Chondrocyte (in vitro differentiated cells): ENCODE measurements around the gene MGAT4B. TPM values are rescaled to one million over a fixed set of nuclear protein-coding genes. Genes with fewer than 3 reads are reported as not detected.
A peak's percentile ranks its signal among the peaks of the same experiment; 100 is the strongest.

Source experiments
- DNase-seq: peaks from one replicate; pipeline ENCODE4 v3.0.0; 2021; ENCODE audit warnings: mixed read lengths, low spot score
- H3K27ac Mint-ChIP-seq: one replicate; pipeline ENCODE4 v1.8.0; 2021; ENCODE audit warnings: mild to moderate bottlenecking, moderate library complexity, mixed read lengths; ENCODE audit not compliant: unreplicated experiment
- H3K27me3 Mint-ChIP-seq: 2 replicates; pipeline ENCODE4 v1.8.0; 2021; ENCODE audit warnings: low read depth, mixed read lengths
- H3K36me3 Mint-ChIP-seq: 2 replicates; pipeline ENCODE4 v1.8.0; 2021; ENCODE audit warnings: low read depth, mixed read lengths
- H3K4me1 Mint-ChIP-seq: 2 replicates; pipeline ENCODE4 v1.8.0; 2021; ENCODE audit warnings: low read depth, mild to moderate bottlenecking, mixed read lengths
- H3K4me3 Mint-ChIP-seq: one replicate; pipeline ENCODE4 v1.8.0; 2021; ENCODE audit warnings: mild to moderate bottlenecking, moderate library complexity, mixed read lengths; ENCODE audit not compliant: unreplicated experiment
- H3K9me3 Mint-ChIP-seq: 2 replicates; pipeline ENCODE4 v1.8.0; 2021; ENCODE audit warnings: low read depth, mixed read lengths
- total RNA-seq: library from RNA; stranded (reverse); gene quantifications from 3 replicates; pipeline ENCODE4 v1.2.1, GENCODE V29; 2021
- TF ChIP-seq, protein P1 (sequence below): fragments of 200-600 bp; sonication (generic); IDR thresholded peaks from 2 replicates; pipeline ENCODE4 v1.5.0; 2021; ENCODE audit warnings: antibody characterized with exemption, mild to moderate bottlenecking, moderate library complexity

The MGAT4B gene
- total RNA-seq, 1 donor from 2014 or later: 142 TPM

DNA sequence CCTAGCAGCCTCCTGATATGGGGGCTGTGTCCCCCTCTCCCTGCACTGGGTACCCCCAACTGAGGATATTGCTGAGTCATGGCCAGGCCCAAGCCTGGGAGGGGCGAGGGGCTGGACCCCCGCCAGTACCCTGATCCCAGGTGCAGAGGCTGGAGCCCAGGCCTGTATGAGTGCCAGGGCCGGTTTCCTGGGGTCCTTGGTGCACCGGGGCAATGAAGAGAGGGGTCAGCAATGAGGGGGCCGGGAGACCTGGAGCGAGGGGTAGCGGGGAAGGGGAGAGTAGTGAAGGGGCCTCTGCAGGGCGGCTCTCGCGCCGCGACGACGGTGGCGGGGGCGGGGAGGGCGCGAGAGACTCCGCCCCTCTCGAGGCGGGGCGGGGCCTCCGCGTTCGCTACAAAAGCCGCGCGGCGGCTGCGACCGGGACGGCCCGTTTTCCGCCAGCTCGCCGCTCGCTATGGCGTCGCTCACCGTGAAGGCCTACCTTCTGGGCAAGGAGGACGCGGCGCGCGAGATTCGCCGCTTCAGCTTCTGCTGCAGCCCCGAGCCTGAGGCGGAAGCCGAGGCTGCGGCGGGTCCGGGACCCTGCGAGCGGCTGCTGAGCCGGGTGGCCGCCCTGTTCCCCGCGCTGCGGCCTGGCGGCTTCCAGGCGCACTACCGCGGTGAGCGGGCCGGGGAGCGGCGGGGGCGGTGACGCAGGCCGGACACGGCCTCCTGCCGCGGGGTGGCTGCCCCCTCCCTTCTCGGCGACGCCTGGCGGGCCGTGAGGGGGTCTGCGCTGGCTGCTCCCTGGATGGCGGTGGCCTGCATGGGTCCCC, 14.0 kb upstream of the MGAT4B start, which contains the start of gene SQSTM1:
Gene SQSTM1, plus strand, starts transcription at position 423 of the 815 bp plus-strand sequence. Its CDS starts 32 bp downstream, at position 455.
- Mint-ChIP-seq H3K27me3 (no peaks in the 10 kb centered on the region), H3K9me3 (no peaks in the 10 kb centered on the region), H3K4me3 (peak within 1 kb of the TSS; percentile 91), H3K36me3 (peaks cover 16% of the 10 kb centered on the region), H3K4me1 (peaks cover 62% of the 10 kb centered on the region), H3K27ac (peak within 1 kb of the TSS; percentile 98)
- DNase-seq: no peak
- TF ChIP-seq, protein P1, sequence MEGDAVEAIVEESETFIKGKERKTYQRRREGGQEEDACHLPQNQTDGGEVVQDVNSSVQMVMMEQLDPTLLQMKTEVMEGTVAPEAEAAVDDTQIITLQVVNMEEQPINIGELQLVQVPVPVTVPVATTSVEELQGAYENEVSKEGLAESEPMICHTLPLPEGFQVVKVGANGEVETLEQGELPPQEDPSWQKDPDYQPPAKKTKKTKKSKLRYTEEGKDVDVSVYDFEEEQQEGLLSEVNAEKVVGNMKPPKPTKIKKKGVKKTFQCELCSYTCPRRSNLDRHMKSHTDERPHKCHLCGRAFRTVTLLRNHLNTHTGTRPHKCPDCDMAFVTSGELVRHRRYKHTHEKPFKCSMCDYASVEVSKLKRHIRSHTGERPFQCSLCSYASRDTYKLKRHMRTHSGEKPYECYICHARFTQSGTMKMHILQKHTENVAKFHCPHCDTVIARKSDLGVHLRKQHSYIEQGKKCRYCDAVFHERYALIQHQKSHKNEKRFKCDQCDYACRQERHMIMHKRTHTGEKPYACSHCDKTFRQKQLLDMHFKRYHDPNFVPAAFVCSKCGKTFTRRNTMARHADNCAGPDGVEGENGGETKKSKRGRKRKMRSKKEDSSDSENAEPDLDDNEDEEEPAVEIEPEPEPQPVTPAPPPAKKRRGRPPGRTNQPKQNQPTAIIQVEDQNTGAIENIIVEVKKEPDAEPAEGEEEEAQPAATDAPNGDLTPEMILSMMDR: peak; percentile 61

DNA sequence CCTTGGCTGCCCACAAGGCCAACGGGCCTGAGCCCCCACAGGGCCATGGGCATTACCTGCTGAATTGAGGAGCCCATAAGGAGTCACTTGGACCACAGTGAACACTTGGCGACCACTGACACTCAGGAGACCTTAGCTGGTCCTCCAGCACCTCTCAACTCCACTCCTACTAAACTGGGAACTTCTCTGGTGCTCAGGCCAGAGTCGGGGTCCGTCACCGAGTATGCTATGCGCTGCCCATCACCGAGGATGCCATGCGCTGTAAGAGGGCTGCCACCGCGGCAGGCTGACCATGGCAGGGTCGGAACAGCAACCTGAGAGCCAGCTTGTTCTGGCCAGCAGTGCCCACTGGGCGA, 13.4 kb upstream of the MGAT4B start:
- Mint-ChIP-seq H3K4me1 (peaks cover 58% of the 10 kb centered on the region), H3K9me3 (no peaks in the 10 kb centered on the region), H3K27me3 (no peaks in the 10 kb centered on the region), H3K4me3 (peak overlapping the region; percentile 74), H3K27ac (peak overlapping the region; percentile 98), H3K36me3 (peaks cover 16% of the 10 kb centered on the region)
- DNase-seq: no peak
- TF ChIP-seq, protein P1: no peak

DNA sequence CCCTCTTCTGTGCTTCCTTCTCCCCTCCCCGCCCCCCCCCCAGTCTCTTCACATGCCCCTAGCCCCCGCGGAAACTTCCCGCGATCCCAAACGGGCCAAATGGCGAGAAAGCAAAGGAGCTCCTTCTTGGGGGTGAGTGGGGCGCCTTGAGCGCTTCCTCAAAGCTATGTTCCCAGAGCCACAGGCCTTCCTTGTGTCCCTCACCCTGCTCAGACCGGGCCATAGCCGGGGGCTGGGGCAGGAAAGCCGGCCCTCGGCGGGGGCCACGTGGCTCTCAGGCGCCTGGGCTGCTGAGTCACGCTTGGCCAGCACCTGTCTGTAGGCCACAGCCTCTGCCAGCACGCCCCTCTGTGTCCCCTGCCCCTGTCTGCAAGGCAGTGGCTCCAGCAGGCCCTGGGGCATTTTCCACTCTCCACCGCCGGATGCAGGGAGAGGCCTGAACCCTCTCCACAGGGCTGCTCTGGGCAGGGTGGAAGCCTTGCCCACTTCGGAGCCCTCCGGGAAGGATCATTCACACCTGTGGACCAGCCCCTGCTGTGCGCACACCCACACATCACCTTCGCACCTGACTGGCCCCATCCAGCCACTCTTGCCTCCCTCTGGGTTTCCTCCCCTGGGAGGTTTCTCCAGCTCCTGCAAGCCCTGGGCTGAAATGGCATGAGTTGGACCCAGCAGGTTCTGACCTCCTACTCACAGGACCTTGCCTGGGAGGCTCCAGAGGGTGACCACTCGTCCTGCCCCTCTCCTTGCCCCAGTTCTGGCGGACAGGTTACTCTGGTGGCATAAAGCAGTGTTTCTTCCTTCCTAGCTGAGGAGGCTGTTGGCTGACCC, 12.8 kb upstream of the MGAT4B start:
- H3K4me3 Mint-ChIP-seq: peak overlapping the region; percentile 74
- DNase-seq: peak; percentile 95
- peak overlapping the region; percentile 98 for H3K27ac Mint-ChIP-seq
- H3K27me3 Mint-ChIP-seq: no peaks in the 10 kb centered on the region
- TF ChIP-seq, protein P1: no peak
- peaks cover 52% of the 10 kb centered on the region for H3K4me1 Mint-ChIP-seq
- H3K9me3 Mint-ChIP-seq: no peaks in the 10 kb centered on the region
- peaks cover 10% of the 10 kb centered on the region for H3K36me3 Mint-ChIP-seq

DNA sequence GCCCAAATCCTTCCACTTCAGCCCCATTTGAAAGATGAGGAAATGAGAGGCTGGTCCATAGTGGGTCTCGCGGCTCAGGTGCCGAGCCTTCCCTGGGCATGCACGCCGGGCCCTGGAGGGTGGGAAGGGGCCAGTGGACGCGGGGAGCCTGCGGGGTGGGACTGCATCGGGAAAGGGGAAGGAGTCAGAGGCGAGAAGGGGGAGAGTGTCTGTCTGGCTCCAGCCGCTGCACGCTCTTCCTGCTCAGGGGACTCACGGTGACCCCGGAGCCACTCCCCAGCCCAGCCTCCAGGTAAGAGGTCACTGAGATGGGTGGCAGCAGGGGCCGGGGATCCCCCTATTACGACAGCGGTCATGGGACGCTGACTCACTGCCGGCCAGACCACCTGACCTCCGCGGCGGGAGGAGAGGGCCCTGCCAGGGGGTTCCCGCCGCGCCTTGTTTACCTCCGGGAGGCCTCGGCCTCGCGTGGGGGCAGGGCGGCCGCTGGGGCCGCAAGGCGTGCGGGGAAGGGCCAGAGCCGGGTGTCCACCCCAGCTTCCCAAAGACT, 12.2 kb upstream of the MGAT4B start:
- TF ChIP-seq, protein P1: no peak
- no peaks in the 10 kb centered on the region for H3K9me3 Mint-ChIP-seq
- peak overlapping the region; percentile 98 for H3K27ac Mint-ChIP-seq

More for the DNA sequence above, 12.2 kb upstream of the MGAT4B start:
- peak overlapping the region; percentile 69 for H3K4me3 Mint-ChIP-seq
- peaks cover 48% of the 10 kb centered on the region for H3K4me1 Mint-ChIP-seq
- peaks cover 8% of the 10 kb centered on the region for H3K36me3 Mint-ChIP-seq
- no peaks in the 10 kb centered on the region for H3K27me3 Mint-ChIP-seq
- peak; percentile 97 for DNase-seq
